HS-5 (cell line): Measurements from ENCODE around the gene NFIC.
A peak's percentile ranks its signal among the peaks of the same experiment; 100 is the strongest.
"Not testable (repeated sequence)": the region's sequence is repeated elsewhere in the genome, so short reads cannot be mapped to it uniquely, and the experiment has no call there.

ENCODE experiments used
- DNase-seq: peaks from one replicate; pipeline ENCODE4 v3.0.0-alpha.2; 2012; ENCODE audit warnings: low read depth

Gene NFIC

DNA sequence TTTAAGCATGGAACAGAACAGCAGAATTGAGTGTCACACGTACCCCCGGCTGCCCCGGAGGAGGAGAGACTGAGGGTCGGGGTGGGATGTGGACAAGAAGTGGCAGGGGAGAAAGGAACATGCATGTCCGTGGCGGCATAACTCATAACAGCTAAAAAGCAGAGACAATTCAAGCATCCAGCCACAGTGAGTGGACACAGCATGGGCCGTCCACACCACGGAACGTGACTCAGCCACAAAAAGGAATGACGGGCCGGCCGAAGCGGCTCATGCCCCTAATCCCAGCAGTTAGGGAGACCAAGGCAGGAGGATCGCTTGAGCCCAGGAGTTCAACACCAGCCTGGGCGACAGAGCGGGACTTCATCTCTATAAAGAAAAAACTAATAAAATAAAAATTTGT lies 126.5 kb downstream of the NFIC start:
- no peak for DNase-seq

DNA sequence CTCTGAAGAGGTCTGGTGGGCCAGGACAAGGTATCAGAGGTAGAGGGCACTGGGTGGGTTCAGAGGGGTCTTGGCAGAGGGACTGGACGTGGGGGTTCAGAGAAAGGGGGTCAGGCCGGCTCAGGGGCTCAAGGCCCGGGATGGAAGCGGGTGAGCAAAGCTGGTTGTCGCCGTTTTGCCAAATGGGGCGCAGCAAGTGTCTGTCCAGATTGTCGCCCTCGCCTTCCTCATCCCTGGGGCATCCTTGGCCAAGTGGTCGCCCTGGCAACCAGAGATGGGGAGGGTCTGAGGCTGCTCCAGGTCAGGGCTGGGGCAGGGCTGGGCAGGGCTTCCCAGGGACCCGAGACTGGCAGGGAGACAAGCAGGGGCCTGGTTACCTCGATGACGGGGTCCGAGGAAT lies 127.3 kb downstream of the NFIC start:
- no peak for DNase-seq

DNA sequence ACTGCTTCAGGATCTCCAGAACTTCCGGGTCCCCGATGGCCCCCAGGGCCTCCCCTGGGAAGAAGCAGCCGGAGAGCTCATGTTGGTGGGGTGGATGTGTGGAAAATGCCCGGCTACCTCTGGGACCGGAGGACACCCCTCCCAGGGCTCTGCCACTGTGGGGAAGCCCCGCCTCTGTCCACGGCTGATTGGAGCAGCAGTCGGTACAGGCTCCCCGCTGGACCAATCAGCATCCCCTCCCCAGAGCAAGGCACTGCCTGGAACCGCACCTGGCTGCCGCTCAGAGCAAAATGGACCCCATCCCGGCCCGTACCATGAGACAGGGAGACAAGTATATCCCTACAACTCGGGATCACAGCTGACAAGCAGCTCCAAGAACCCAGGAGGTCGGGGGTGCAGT lies 127.7 kb downstream of the NFIC start:
- no peak for DNase-seq

- DNase-seq = no peak
These were observed 128.2 kb downstream of the NFIC start for GRCh38 chr19:3494559-3494958.

DNA sequence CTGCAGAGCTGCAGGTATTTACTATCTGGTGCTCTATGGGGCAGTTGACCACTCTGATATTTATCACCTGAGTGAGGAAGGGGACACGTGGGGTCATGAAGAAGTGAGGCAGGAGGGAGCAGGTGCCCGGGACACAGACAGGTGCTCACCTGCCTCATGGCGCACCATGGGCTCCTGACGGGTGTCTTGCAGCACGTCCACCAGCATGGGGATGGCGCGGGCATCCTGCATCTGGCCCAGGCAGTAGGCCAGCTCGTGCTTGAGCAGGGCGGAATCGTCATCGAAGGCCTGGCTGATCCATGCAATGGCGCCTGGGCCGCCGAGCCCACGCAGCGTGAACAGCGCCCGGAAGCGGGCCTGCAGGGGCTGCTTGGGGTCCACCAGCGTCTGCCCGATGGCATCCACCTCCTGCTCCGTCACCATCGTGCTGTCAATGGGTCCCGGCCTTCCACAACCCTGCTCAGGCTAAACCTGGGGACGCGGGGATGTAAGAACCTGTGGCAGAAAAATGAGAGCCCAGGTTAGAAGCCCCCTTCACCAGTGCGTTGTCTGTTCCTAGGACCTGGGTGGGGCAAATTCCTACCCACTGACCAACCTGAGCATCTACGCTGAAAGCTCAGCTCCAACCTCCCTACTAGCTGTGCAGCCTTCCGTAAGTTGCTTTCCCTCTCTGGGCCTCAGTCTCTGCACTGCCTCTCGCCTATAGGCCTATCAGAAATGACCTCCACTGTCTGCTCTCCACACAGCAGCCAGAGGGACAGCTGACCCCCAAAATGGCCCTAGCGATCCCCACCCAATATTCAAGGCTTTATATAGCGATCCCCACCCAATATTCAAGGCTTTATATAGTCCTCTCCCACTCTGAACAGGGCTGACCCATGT lies 130.2 kb downstream of the NFIC start:
- DNase-seq = no peak

DNA sequence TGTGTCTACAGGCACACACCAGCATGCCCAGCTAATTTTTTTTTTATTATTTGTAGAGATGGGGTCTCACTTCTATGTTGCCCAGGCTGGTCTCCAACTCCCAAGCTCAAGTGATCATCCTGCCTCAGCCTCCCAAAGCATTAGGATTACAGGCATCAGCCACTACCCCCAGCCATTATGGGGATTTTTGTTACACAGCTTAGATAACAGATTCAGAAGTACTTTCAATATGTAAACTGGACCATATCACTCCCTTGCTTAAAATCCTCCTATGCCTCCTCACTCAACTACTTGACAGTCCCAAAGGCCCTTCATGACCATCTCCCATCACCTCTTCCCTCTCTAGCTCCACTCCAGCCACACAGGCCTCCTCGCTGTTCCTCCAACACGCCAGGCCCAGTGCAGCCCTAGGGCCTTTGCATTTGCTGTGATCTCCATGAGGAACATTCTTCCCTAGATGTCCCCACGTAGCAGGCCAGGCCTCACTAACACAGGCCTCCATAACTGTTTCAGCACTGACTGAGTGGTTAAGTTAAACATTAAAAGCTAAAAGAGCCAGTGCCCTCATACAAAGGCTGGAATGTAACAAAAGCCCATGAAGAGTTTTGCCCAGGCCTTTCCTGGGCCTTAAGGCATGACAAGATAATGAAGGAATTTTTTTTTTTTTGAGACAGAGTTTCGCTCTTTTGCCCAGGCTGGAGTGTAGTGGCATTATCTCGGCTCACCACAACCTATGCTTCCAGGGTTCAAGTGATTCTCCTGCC lies 131.6 kb downstream of the NFIC start:
- DNase-seq = no peak

- DNase-seq = no peak
These were observed 133.5 kb downstream of the NFIC start for GRCh38 chr19:3499738-3500428.

DNA sequence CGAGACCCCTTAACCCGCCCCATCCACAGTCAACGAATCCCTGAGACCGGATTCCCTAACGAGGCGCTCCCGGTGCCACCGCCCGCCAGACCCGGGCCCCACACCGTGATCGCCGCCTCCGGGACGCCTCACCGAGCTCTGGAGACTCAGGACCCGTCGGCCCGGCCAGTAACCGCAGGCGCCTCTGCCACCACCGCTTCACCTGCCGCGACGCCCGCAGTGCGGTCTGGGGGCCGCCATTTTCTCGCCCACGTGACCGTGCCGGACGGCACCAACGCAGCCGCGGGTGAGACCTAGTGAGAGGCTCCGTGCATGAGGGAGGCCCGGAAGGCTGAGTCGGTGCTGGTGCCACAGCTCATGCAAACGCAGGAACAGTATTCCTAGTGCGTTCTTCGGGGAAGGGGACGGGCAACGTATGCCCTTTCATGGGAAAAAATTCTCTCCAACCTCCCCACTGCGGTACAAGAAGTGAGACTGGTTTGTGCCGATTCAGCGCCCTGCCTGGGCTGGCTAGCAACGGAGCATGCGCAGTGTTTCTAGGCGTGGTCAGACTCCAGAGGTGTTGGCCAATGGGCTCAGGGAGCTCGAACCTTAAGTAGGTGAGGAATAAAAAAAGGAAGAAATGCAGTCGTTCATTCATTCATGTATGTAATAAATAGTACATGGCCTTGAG lies 134.2 kb downstream of the NFIC start, which contains the start of gene DOHH:
TSS of gene DOHH (minus strand) at position 246 of the 673 bp plus-strand sequence. CDS start 3,860 bp downstream, outside the sequence.
- DNase-seq = peak; percentile 98

DNA sequence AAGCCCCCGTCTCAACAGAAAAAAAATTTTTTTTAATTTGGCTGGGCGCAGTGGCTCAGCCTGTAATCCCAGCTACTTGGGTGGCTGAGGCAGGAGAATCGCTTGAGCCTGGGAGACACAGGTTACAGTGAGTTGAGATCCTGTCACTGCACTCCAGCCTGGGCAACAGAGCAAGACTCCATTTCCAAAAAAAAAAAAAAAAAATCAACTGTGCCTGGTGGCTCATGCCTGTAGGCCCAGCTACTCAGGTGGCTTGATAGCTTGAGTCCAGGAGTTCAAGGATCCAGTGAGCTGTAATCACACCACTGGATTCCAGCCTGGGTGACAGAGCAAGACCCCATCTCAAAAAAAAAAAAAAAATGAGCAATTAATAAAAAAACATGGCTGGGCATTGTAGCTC lies 135.4 kb downstream of the NFIC start:
- DNase-seq = no peak

DNA sequence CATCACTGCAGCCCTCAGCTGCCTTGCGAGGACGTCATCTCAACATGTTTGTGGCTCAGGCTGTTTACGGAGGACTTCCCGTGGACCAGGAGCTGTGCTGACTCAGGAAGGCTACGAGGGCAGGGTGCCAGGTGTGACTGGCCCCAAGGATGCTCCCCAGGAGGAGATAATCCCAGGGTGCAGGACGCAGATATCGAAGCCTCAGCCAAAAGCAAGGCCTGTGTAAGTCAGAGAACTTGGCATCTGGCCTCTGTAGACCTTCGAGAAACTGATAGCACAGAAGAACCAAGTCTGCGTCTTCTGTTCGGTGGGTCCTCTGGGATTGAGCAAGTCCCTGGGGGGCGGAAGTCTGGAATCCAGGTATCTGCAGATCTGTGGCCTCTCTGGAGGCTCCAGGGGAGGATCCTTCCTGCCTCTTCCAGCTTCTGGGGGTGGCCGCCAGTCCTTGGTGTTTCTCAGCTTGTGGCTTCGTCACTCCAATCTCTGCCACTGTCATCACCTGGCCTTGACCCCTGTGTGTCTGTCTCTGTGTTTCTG lies 136.7 kb downstream of the NFIC start:
- no peak for DNase-seq

- DNase-seq = no peak
These were observed 138.4 kb downstream of the NFIC start for GRCh38 chr19:3504735-3505134.

GRCh38 chr19:3505598-3506383 lies 139.4 kb downstream of the NFIC start, which contains the start of gene FZR1:
TSS of gene FZR1 (plus strand) at chr19:3506311. CDS start at chr19:3522990, 16,679 bp downstream.
- peak; percentile 95 for DNase-seq

DNA sequence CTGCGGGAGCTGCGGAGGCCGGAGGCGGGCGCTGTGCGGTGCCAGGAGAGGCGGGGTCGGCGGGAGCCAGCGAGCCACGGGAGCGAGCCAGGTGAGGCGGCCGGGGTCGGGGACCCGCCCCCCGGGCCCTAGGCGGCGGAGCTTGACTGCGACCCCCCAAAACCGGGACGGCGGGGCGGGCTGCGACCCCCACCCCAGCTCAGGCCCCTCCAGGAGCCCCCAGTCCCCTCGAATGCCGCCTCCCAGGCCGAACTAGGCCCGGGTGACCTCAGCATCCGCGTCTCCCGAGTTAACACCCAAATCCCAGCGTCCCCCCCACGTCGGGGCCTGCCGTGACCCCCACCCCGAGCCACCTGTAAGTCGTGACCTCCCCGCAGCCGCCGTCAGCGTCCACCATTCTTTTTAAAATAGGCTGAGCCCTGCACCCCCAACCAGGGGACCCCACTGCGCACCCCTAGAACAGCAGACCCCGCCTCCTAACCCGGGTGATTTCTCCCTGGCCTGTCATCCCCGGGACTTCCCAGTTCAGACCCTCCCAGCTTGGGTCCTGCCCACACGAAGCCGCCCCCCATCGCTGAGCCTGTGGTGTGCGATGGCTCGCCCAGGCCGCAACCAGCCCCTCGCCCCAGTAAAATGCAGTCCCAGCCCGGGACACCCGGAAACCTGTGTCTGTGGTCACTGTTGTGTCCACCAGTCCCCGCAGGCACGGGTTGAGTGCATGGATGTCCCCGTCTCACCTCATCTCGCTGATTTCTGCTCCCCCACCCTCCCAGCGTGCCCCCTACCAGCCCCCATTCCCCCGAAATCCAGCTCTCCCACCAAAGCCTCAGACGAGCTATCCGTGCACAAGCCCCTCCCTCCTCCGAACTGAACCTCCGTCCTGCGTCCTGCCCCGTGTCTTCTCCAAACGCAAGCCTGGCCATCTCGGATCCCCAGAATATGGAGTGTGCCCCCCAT lies 140.3 kb downstream of the NFIC start:
- DNase-seq = no peak

DNA sequence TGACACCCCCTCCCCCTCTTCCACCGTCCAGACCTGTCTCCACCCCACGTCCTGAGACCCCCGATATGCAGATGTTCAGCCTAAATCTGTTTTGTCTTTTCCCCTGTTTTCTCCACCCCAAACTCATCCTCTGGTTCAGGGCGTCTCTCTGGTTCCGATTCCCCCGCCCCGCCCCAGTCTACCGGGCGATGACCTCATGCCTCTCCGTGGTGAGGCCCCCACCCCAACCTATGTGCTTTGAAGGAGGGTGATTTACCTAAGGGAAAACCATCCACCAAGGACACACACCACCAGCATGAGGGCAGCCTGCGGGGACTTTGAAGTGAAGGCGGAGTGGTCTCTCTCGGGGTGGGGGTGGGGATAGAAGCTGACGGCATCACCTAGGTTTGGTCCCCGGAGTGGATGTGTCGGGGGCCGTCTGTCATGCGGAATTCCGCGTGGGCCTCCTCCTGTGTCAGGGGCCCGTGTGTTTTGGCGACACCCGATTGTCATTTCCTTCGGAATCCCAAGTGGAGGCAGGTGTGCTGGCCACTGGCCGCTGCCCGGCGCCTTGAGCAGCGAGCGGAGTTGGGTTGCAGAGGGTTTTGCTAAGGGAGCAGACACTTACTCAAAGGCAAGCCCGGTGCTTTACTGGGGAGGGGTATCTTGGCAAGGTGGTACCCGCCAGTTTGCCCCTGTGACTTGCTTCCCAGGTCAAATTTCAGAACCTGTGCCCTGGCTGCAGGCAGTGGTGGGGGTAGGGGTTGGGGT lies 141.2 kb downstream of the NFIC start:
- DNase-seq = no peak

DNA sequence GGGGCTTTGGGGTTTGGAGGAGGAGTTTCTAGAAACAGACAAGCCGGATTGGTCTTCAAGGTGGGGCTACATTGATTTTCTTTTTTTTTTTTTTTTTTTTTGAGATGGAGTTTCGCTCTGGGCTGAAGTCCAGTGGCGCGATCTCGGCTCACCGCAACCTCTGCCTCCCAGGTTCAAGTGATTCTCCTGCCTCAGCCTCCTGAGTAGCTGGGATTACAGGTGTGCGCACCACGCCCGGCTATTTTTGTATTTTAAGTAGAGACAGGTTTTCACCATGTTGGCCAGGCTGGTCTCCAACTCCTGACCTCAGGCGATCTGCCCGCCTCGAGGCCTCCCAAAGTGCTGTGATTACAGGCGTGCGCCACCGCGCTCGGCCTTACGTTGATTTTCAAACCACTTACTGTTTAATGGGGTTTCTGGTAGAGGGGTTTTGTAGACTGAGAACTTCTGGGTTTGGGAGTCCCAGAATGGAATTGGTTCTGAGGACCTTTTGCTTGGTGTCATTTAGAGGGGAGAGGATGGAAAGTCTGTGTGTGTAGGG lies 141.8 kb downstream of the NFIC start:
- not testable (repeated sequence) for DNase-seq

- no peak for DNase-seq
These were observed 142.6 kb downstream of the NFIC start for GRCh38 chr19:3508771-3509535.

GRCh38 chr19:3509566-3509989 lies 143.2 kb downstream of the NFIC start:
- no peak for DNase-seq

DNA sequence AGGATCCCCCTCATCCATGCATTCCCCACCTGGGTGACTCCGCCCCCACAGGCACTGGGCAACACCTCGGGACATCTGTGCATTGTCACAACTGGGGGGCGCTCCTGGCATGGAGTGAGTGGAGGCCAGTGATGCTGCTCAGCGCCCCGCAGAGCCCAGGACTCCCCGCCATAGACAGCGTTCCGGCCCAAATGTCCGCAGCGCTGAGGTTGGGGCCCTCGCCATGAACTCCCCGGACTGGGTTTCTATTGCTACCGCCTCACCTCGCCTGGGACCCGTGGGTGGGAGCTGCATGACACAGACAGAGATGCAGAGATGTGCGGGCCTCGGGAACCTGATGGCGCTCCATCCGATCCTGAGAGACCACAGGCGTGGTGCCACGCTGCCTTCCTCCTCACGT lies 144.3 kb downstream of the NFIC start:
- DNase-seq = no peak
